Endodermal cell (in vitro differentiated cells): ENCODE measurements around the gene STUM. TPM values are rescaled to one million over a fixed set of nuclear protein-coding genes. Genes with fewer than 3 reads are reported as not detected.

Source experiments
- DNase-seq: peaks from one replicate; pipeline ENCODE4 v3.0.0-alpha.2; 2017
- H3K27ac ChIP-seq: 2 replicates; pipeline ENCODE4 v1.5.1; 2013; ENCODE audit warnings: mild to moderate bottlenecking, low read depth, low read length, moderate library complexity
- H3K27me3 ChIP-seq: 2 replicates; pipeline ENCODE4 v1.6.1; 2013; ENCODE audit warnings: mild to moderate bottlenecking, low read length, moderate library complexity; ENCODE audit not compliant: insufficient read depth, control insufficient read depth, poor library complexity, severe bottlenecking
- H3K36me3 ChIP-seq: 2 replicates; pipeline ENCODE4 v1.7.0; 2013; ENCODE audit warnings: mild to moderate bottlenecking, low read length, moderate library complexity; ENCODE audit not compliant: control insufficient read depth, insufficient read depth
- H3K4me1 ChIP-seq: one replicate; pipeline ENCODE4 v1.7.0; 2013; ENCODE audit warnings: low read length; ENCODE audit not compliant: control insufficient read depth, insufficient read depth
- H3K4me3 ChIP-seq: 2 replicates; pipeline ENCODE4 v1.5.1; 2013; ENCODE audit warnings: mild to moderate bottlenecking, low read length, moderate library complexity
- H3K9ac ChIP-seq: 2 replicates; pipeline ENCODE4 v1.6.1; 2013; ENCODE audit warnings: mild to moderate bottlenecking, low read length, moderate library complexity; ENCODE audit not compliant: poor library complexity, severe bottlenecking; ENCODE audit errors: extremely low read depth
- H3K9me3 ChIP-seq: 2 replicates; pipeline ENCODE4 v1.6.1; 2013; ENCODE audit warnings: mild to moderate bottlenecking, low read length, moderate library complexity; ENCODE audit not compliant: control insufficient read depth
- H3K27ac Mint-ChIP-seq: 2 replicates; pipeline ENCODE4 v1.8.0; 2020; ENCODE audit warnings: mixed read lengths
- H3K27me3 Mint-ChIP-seq: 2 replicates; pipeline ENCODE4 v1.8.0; 2021; ENCODE audit warnings: mild to moderate bottlenecking, mixed read lengths; ENCODE audit not compliant: insufficient read depth
- H3K36me3 Mint-ChIP-seq: 2 replicates; pipeline ENCODE4 v1.8.0; 2020; ENCODE audit warnings: low read depth, mixed read lengths
- H3K4me1 Mint-ChIP-seq: 2 replicates; pipeline ENCODE4 v1.8.0; 2020; ENCODE audit warnings: mixed read lengths
- H3K4me3 Mint-ChIP-seq: 2 replicates; pipeline ENCODE4 v1.8.0; 2020; ENCODE audit warnings: mild to moderate bottlenecking, moderate library complexity, mixed read lengths
- H3K9me3 Mint-ChIP-seq: 2 replicates; pipeline ENCODE4 v1.8.0; 2020; ENCODE audit warnings: mild to moderate bottlenecking, mixed read lengths
- CTCF ChIP-seq: fragments of 200-600 bp; sonication (generic); conservative IDR thresholded peaks from 2 replicates; pipeline ENCODE4 v1.5.0; 2021; ENCODE audit warnings: antibody characterized with exemption, mild to moderate bottlenecking
- WGBS, 2 experiments: methylation state at CpG; one replicate each; pipeline versions ENCODE4 v1.1.5 to v1.1.7; 2013; ENCODE audit warnings: missing lambda C conversion rate in 2 of 2, mixed read lengths in 1 of 2; ENCODE audit not compliant: insufficient coverage in 1 of 2, insufficient read length in 1 of 2; 5-methylcytosine and 5-hydroxymethylcytosine counted together
- total RNA-seq, 2 donors: library from RNA; stranded (reverse); fragmentation: NEBNext Ultra II Directional in 1 of 2; extraction: Animal tissue kit (Norgen Biotek cat#: 25700) in 1 of 2; gene quantifications; 2 replicates in 1 of 2; 3 replicates in 1 of 2; pipeline ENCODE4 v1.2.1, GENCODE V29; 2021

Gene STUM
- total RNA-seq, 2 donors from 2014 or later = 0.04 to 0.20 TPM

GRCh38 chr1:226618380-226618779 lies 69.8 kb downstream of the STUM start:
- Histone ChIP-seq H3K36me3 (no peaks in the 10 kb centered on the region), H3K4me1 (no peaks in the 10 kb centered on the region), H3K27ac (no peak overlapping the region), H3K9me3 (no peaks in the 10 kb centered on the region), H3K27me3 (no peaks in the 10 kb centered on the region), H3K4me3 (no peak overlapping the region), H3K9ac (no peak overlapping the region)
- WGBS, 2 experiments = 83 to 100% methylated on average over 2 to 5 of the region's 5 CpGs
- H3K36me3 Mint-ChIP-seq = no peaks in the 10 kb centered on the region
- TF ChIP-seq CTCF = no peak
- H3K27ac Mint-ChIP-seq = no peak overlapping the region
- peak; percentile 29 for DNase-seq
- no peaks in the 10 kb centered on the region for H3K4me1 Mint-ChIP-seq
- no peak overlapping the region for H3K4me3 Mint-ChIP-seq
- peaks cover 16% of the 10 kb centered on the region for H3K27me3 Mint-ChIP-seq
- peaks cover 6% of the 10 kb centered on the region for H3K9me3 Mint-ChIP-seq

- no peaks in the 10 kb centered on the region for H3K4me1 ChIP-seq
- H3K27ac ChIP-seq = no peak overlapping the region
- Mint-ChIP-seq H3K4me1 (no peaks in the 10 kb centered on the region), H3K4me3 (no peak overlapping the region), H3K36me3 (no peaks in the 10 kb centered on the region), H3K27ac (no peak overlapping the region), H3K9me3 (peaks cover 3% of the 10 kb centered on the region), H3K27me3 (peaks cover 16% of the 10 kb centered on the region)
- H3K9ac ChIP-seq = no peak overlapping the region
- no peak overlapping the region for H3K4me3 ChIP-seq
- no peaks in the 10 kb centered on the region for H3K36me3 ChIP-seq
- no peaks in the 10 kb centered on the region for H3K27me3 ChIP-seq
- 94 to 100% methylated on average over 3 to 7 of the region's 7 CpGs for WGBS, 2 experiments
- peak; percentile 35 for DNase-seq
- no peak for TF ChIP-seq CTCF
- no peaks in the 10 kb centered on the region for H3K9me3 ChIP-seq
These were observed 70.5 kb downstream of the STUM start for GRCh38 chr1:226619031-226619430.

- Histone ChIP-seq H3K9ac (no peak overlapping the region), H3K27ac (no peak overlapping the region), H3K4me3 (no peak overlapping the region), H3K36me3 (no peaks in the 10 kb centered on the region), H3K4me1 (no peaks in the 10 kb centered on the region), H3K27me3 (peaks cover 3% of the 10 kb centered on the region), H3K9me3 (peaks cover 3% of the 10 kb centered on the region)
- no peak for DNase-seq
- no peak overlapping the region for H3K4me3 Mint-ChIP-seq
- TF ChIP-seq CTCF = no peak
- no peaks in the 10 kb centered on the region for H3K4me1 Mint-ChIP-seq
- no peak overlapping the region for H3K27ac Mint-ChIP-seq
- H3K36me3 Mint-ChIP-seq = no peaks in the 10 kb centered on the region
- peaks cover 23% of the 10 kb centered on the region for H3K27me3 Mint-ChIP-seq
- peaks cover 6% of the 10 kb centered on the region for H3K9me3 Mint-ChIP-seq
These were observed 73.4 kb downstream of the STUM start for GRCh38 chr1:226622012-226622411.
